ENCODE data around the gene KIF26B.

KIF26B gene

GRCh38 chr1:245458761-245459174 lies 304.0 kb downstream of the KIF26B start:
- TF ChIP-seq, protein P1, sequence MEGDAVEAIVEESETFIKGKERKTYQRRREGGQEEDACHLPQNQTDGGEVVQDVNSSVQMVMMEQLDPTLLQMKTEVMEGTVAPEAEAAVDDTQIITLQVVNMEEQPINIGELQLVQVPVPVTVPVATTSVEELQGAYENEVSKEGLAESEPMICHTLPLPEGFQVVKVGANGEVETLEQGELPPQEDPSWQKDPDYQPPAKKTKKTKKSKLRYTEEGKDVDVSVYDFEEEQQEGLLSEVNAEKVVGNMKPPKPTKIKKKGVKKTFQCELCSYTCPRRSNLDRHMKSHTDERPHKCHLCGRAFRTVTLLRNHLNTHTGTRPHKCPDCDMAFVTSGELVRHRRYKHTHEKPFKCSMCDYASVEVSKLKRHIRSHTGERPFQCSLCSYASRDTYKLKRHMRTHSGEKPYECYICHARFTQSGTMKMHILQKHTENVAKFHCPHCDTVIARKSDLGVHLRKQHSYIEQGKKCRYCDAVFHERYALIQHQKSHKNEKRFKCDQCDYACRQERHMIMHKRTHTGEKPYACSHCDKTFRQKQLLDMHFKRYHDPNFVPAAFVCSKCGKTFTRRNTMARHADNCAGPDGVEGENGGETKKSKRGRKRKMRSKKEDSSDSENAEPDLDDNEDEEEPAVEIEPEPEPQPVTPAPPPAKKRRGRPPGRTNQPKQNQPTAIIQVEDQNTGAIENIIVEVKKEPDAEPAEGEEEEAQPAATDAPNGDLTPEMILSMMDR (IDR thresholded peaks at IDR 0.05; ENCODE audit: low read depth, low read length), result no peak
- H3K9me3 ChIP-seq (ENCODE audit: severe bottlenecking), result no peaks in the 10 kb centered on the region
- H3K4me3 ChIP-seq (ENCODE audit: low read depth, low read length), result no peak overlapping the region
- H3K27me3 ChIP-seq (ENCODE audit: insufficient read depth, low read depth, severe bottlenecking), result no peaks in the 10 kb centered on the region
- DNase-seq, result no peak
- H3K27ac ChIP-seq, result no peak overlapping the region
- no peaks in the 10 kb centered on the region for H3K36me3 ChIP-seq

- Histone ChIP-seq H3K27me3 (ENCODE audit: insufficient read depth, low read depth, severe bottlenecking) (no peaks in the 10 kb centered on the region), H3K9me3 (ENCODE audit: severe bottlenecking) (no peaks in the 10 kb centered on the region)
- TF ChIP-seq, protein P1 (IDR thresholded peaks at IDR 0.05; ENCODE audit: low read depth, low read length), result no peak
Measured at GRCh38 chr1:245459621-245460020, 304.8 kb downstream of the KIF26B start.

DNA sequence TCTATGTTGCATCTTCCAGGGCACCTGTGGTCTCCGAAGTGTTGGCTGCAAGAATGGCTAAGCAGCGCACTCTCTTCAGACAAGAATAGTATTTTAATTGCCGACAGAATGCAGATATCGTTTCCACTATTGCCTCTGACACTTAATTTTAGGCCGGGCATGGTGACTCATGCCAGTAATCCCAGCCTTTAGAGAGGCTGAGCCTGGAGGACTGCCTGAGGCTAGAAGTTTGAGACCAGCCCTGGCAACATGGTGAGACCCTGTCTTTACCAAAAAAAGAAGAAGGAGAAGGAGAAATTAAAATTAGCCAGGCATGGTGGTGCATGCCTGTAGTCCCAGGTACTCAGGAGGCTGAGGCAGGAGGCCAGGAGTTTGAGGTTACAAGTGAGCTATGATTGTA lies 306.9 kb downstream of the KIF26B start:
- H3K27ac ChIP-seq, result no peak overlapping the region
- H3K9me3 ChIP-seq (ENCODE audit: severe bottlenecking), result no peaks in the 10 kb centered on the region
- H3K27me3 ChIP-seq (ENCODE audit: insufficient read depth, low read depth, severe bottlenecking), result no peaks in the 10 kb centered on the region
- TF ChIP-seq, protein P1 (IDR thresholded peaks at IDR 0.05; ENCODE audit: low read depth, low read length), result no peak
- H3K4me3 ChIP-seq (ENCODE audit: low read depth, low read length), result no peak overlapping the region
- no peaks in the 10 kb centered on the region for H3K36me3 ChIP-seq
- DNase-seq, result no peak

More at GRCh38 chr1:245459621-245460020, 304.8 kb downstream of the KIF26B start:
- DNase-seq, result no peak
- Histone ChIP-seq H3K4me3 (ENCODE audit: low read depth, low read length) (no peak overlapping the region), H3K27ac (no peak overlapping the region), H3K36me3 (no peaks in the 10 kb centered on the region)

GRCh38 chr1:245462161-245462560 lies 307.4 kb downstream of the KIF26B start:
- H3K4me3 ChIP-seq (ENCODE audit: low read depth, low read length), result no peak overlapping the region
- no peak for DNase-seq
- no peaks in the 10 kb centered on the region for H3K36me3 ChIP-seq
- no peak overlapping the region for H3K27ac ChIP-seq
- H3K9me3 ChIP-seq (ENCODE audit: severe bottlenecking), result no peaks in the 10 kb centered on the region
- TF ChIP-seq, protein P1 (IDR thresholded peaks at IDR 0.05; ENCODE audit: low read depth, low read length), result no peak
- H3K27me3 ChIP-seq (ENCODE audit: insufficient read depth, low read depth, severe bottlenecking), result no peaks in the 10 kb centered on the region

GRCh38 chr1:245463392-245464165 lies 308.8 kb downstream of the KIF26B start:
- Histone ChIP-seq H3K36me3 (no peaks in the 10 kb centered on the region), H3K4me3 (ENCODE audit: low read depth, low read length) (no peak overlapping the region), H3K9me3 (ENCODE audit: severe bottlenecking) (no peaks in the 10 kb centered on the region), H3K27ac (no peak overlapping the region), H3K27me3 (ENCODE audit: insufficient read depth, low read depth, severe bottlenecking) (no peaks in the 10 kb centered on the region)
- TF ChIP-seq, protein P1 (IDR thresholded peaks at IDR 0.05; ENCODE audit: low read depth, low read length), result no peak
- DNase-seq, result no peak

GRCh38 chr1:245464290-245464689 lies 309.5 kb downstream of the KIF26B start:
- H3K4me3 ChIP-seq (ENCODE audit: low read depth, low read length), result no peak overlapping the region
- DNase-seq, result no peak
- no peak overlapping the region for H3K27ac ChIP-seq
- H3K9me3 ChIP-seq (ENCODE audit: severe bottlenecking), result no peaks in the 10 kb centered on the region
- TF ChIP-seq, protein P1 (IDR thresholded peaks at IDR 0.05; ENCODE audit: low read depth, low read length), result no peak
- H3K27me3 ChIP-seq (ENCODE audit: insufficient read depth, low read depth, severe bottlenecking), result no peaks in the 10 kb centered on the region
- H3K36me3 ChIP-seq, result no peaks in the 10 kb centered on the region

All from WERI-Rb-1 (cell line).